WTC11 (cell line): ENCODE results near the gene AQP4.

Experiments
- ATF3 ChIP-seq: sonication (generic); formaldehyde crosslinking; conservative IDR thresholded peaks from 2 replicates; pipeline ENCODE4 v1.8.1; 2022; ENCODE audit warnings: mild to moderate bottlenecking, missing genetic modification reagents
- CTCF ChIP-seq: fragments of 200-600 bp; IDR thresholded peaks from 2 replicates; pipeline ENCODE4 v1.8.0; 2022; ENCODE audit warnings: antibody characterized with exemption
- HMGXB4 ChIP-seq: sonication (generic); formaldehyde crosslinking; IDR thresholded peaks from 2 replicates; pipeline ENCODE4 v1.8.1; 2023; ENCODE audit warnings: mild to moderate bottlenecking, moderate library complexity, missing genetic modification reagents
- PRDM15 ChIP-seq: sonication (generic); formaldehyde crosslinking; IDR thresholded peaks from 2 replicates; pipeline ENCODE4 v1.8.0; 2022; ENCODE audit warnings: missing genetic modification reagents
- ZNF416 ChIP-seq: fragments of 250-450 bp; sonication (Bioruptor Pico); IDR thresholded peaks from 2 replicates; pipeline ENCODE4 v1.9.0; 2021; ENCODE audit warnings: mild to moderate bottlenecking, inconsistent platforms

GRCh38 chr18:26911840-26912239 lies 46.3 kb upstream of the AQP4 start:
- no peak for TF ChIP-seq CTCF
- no peak for TF ChIP-seq ATF3 (CRISPR knock-in tag)
- TF ChIP-seq PRDM15 (CRISPR knock-in tag) = no peak
- TF ChIP-seq HMGXB4 (CRISPR knock-in tag) = no peak
- no peak for TF ChIP-seq ZNF416
